ENCODE measurements around the gene GPR31.

The GPR31 gene

GRCh38 chr6:167137081-167137480 is 20.7 kb downstream of the GPR31 start:
- no peak for DNase-seq

GRCh38 chr6:167136376-167136775 is 21.4 kb downstream of the GPR31 start:
- DNase-seq = no peak

GRCh38 chr6:167134448-167135328 is 23.1 kb downstream of the GPR31 start:
- no peak for DNase-seq

GRCh38 chr6:167130712-167131684 is 26.8 kb downstream of the GPR31 start:
- no peak for DNase-seq

- DNase-seq = no peak
These were observed 27.6 kb downstream of the GPR31 start for GRCh38 chr6:167130008-167130677.

- DNase-seq = no peak
These were observed 28.2 kb downstream of the GPR31 start for GRCh38 chr6:167129562-167129961.

GRCh38 chr6:167129159-167129558 is 28.6 kb downstream of the GPR31 start:
- no peak for DNase-seq

GRCh38 chr6:167127785-167128531 is 29.8 kb downstream of the GPR31 start:
- DNase-seq = no peak

GRCh38 chr6:167125855-167126349 is 31.9 kb downstream of the GPR31 start:
- no peak for DNase-seq

GRCh38 chr6:167125410-167125809 is 32.4 kb downstream of the GPR31 start:
- no peak for DNase-seq

GRCh38 chr6:167124753-167125152 is 33.0 kb downstream of the GPR31 start:
- no peak for DNase-seq

- DNase-seq = no peak
These were observed 34.7 kb downstream of the GPR31 start, which contains the start of gene CCR6 for GRCh38 chr6:167122827-167123657. Gene CCR6, plus strand, starts transcription at chr6:167123096. Its CDS starts 13,039 bp downstream, at chr6:167136135.

GRCh38 chr6:167122041-167122826 is 35.5 kb downstream of the GPR31 start:
- DNase-seq = no peak

- DNase-seq = no peak
These were observed 36.4 kb downstream of the GPR31 start for GRCh38 chr6:167121335-167121841.

- no peak for DNase-seq
These were observed 37.2 kb downstream of the GPR31 start for GRCh38 chr6:167120583-167120903.

- no peak for DNase-seq
These were observed 37.9 kb downstream of the GPR31 start for GRCh38 chr6:167119670-167120582.

- no peak for DNase-seq
These were observed 38.9 kb downstream of the GPR31 start for GRCh38 chr6:167118839-167119238.

GRCh38 chr6:167118006-167118405 is 39.8 kb downstream of the GPR31 start:
- DNase-seq = no peak

GRCh38 chr6:167116838-167117228 is 40.9 kb downstream of the GPR31 start:
- DNase-seq = no peak
